ENCODE results near the gene MICU1.

MICU1 gene

DNA sequence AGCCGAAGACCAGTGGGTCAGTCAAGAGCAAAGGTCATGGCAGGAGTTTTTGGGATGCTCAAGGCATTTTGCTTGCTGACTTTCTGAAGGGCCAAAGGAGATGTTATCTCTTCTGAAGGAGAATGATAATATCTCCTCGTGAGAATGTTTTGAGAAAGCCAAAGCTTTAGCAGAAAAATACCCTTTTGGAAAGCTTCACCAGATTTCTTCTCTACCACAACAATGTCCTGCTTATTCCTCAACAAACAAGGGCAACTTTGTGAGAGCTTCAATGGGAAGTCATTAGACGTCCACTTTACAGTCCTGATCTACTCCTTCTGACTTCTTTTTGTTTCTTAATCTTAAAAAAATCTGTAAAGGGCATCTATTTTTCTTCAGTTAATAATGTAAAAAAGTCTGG is 138.4 kb downstream of the MICU1 start:
- H3K9ac ChIP-seq (ENCODE audit: insufficient read length, low read depth): no peak overlapping the region
- H3K36me3 ChIP-seq (ENCODE audit: insufficient read depth, insufficient read length, low read length): peaks cover 2% of the 10 kb centered on the region
- no peaks in the 10 kb centered on the region for H3K4me1 ChIP-seq (ENCODE audit: insufficient read depth, insufficient read length)
- no peaks in the 10 kb centered on the region for H3K9me3 ChIP-seq (ENCODE audit: insufficient read depth, low read length)
- TF ChIP-seq YY1 (IDR thresholded peaks at IDR 0.05; ENCODE audit: insufficient read depth, insufficient read length) (no peak), SUZ12 (IDR thresholded peaks at IDR 0.05; ENCODE audit: extremely low read depth, insufficient read depth, insufficient read length) (no peak), ZNF274 (IDR thresholded peaks at IDR 0.05; ENCODE audit: low read depth, low read length) (no peak)
- no peak overlapping the region for H3K4me3 ChIP-seq (ENCODE audit: insufficient read length, low read depth)
- no peak for DNase-seq (ENCODE audit: low read depth, low spot score)
- no peaks in the 10 kb centered on the region for H3K27me3 ChIP-seq (ENCODE audit: insufficient read depth, insufficient read length)

DNA sequence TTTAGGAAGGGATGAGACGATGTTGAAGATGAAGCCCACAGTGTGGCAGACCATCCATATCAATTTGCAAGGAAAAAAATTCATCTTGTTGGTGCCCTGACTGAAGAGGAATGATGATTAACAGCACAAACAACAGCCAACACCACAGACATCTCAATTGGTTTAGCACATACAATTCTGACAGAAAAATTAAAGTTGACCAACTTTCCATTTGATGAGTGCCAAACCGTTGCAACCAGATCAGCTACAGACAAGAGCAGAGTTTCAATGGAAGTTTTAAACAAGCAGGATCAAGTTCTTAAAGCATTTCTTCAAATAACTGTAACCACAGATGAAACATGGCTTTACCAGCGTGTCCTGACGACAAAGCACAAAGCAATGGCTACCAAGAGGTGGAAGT is 138.8 kb downstream of the MICU1 start:
- H3K36me3 ChIP-seq (ENCODE audit: insufficient read depth, insufficient read length, low read length): peaks cover 2% of the 10 kb centered on the region
- no peak for TF ChIP-seq SUZ12 (IDR thresholded peaks at IDR 0.05; ENCODE audit: extremely low read depth, insufficient read depth, insufficient read length)
- no peak for TF ChIP-seq ZNF274 (IDR thresholded peaks at IDR 0.05; ENCODE audit: low read depth, low read length)
- no peak for TF ChIP-seq YY1 (IDR thresholded peaks at IDR 0.05; ENCODE audit: insufficient read depth, insufficient read length)
- no peak for DNase-seq (ENCODE audit: low read depth, low spot score)
- no peak overlapping the region for H3K4me3 ChIP-seq (ENCODE audit: insufficient read length, low read depth)
- H3K9me3 ChIP-seq (ENCODE audit: insufficient read depth, low read length): no peaks in the 10 kb centered on the region
- no peak overlapping the region for H3K9ac ChIP-seq (ENCODE audit: insufficient read length, low read depth)
- no peaks in the 10 kb centered on the region for H3K4me1 ChIP-seq (ENCODE audit: insufficient read depth, insufficient read length)
- no peaks in the 10 kb centered on the region for H3K27me3 ChIP-seq (ENCODE audit: insufficient read depth, insufficient read length)

- no peaks in the 10 kb centered on the region for H3K4me1 ChIP-seq (ENCODE audit: insufficient read depth, insufficient read length)
- H3K27me3 ChIP-seq (ENCODE audit: insufficient read depth, insufficient read length): no peaks in the 10 kb centered on the region
- no peak overlapping the region for H3K9ac ChIP-seq (ENCODE audit: insufficient read length, low read depth)
- no peak overlapping the region for H3K4me3 ChIP-seq (ENCODE audit: insufficient read length, low read depth)
- no peak for DNase-seq (ENCODE audit: low read depth, low spot score)
- no peaks in the 10 kb centered on the region for H3K9me3 ChIP-seq (ENCODE audit: insufficient read depth, low read length)
- peaks cover 2% of the 10 kb centered on the region for H3K36me3 ChIP-seq (ENCODE audit: insufficient read depth, insufficient read length, low read length)
- TF ChIP-seq YY1 (IDR thresholded peaks at IDR 0.05; ENCODE audit: insufficient read depth, insufficient read length) (no peak), ZNF274 (IDR thresholded peaks at IDR 0.05; ENCODE audit: low read depth, low read length) (no peak), SUZ12 (IDR thresholded peaks at IDR 0.05; ENCODE audit: extremely low read depth, insufficient read depth, insufficient read length) (no peak)
Measured at GRCh38 chr10:72485701-72486100, 140.2 kb downstream of the MICU1 start.

- Histone ChIP-seq H3K4me1 (ENCODE audit: insufficient read depth, insufficient read length) (no peaks in the 10 kb centered on the region), H3K4me3 (ENCODE audit: insufficient read length, low read depth) (no peak overlapping the region), H3K36me3 (ENCODE audit: insufficient read depth, insufficient read length, low read length) (peaks cover 2% of the 10 kb centered on the region), H3K9me3 (ENCODE audit: insufficient read depth, low read length) (no peaks in the 10 kb centered on the region), H3K9ac (ENCODE audit: insufficient read length, low read depth) (no peak overlapping the region), H3K27me3 (ENCODE audit: insufficient read depth, insufficient read length) (no peaks in the 10 kb centered on the region)
- DNase-seq (ENCODE audit: low read depth, low spot score): no peak
- no peak for TF ChIP-seq ZNF274 (IDR thresholded peaks at IDR 0.05; ENCODE audit: low read depth, low read length)
- no peak for TF ChIP-seq YY1 (IDR thresholded peaks at IDR 0.05; ENCODE audit: insufficient read depth, insufficient read length)
- TF ChIP-seq SUZ12 (IDR thresholded peaks at IDR 0.05; ENCODE audit: extremely low read depth, insufficient read depth, insufficient read length): no peak
Measured at GRCh38 chr10:72484521-72484920, 141.4 kb downstream of the MICU1 start.

GRCh38 chr10:72483471-72483870 is 142.4 kb downstream of the MICU1 start:
- TF ChIP-seq YY1 (IDR thresholded peaks at IDR 0.05; ENCODE audit: insufficient read depth, insufficient read length) (no peak), SUZ12 (IDR thresholded peaks at IDR 0.05; ENCODE audit: extremely low read depth, insufficient read depth, insufficient read length) (no peak)
- peaks cover 2% of the 10 kb centered on the region for H3K36me3 ChIP-seq (ENCODE audit: insufficient read depth, insufficient read length, low read length)
- DNase-seq (ENCODE audit: low read depth, low spot score): no peak
- H3K4me1 ChIP-seq (ENCODE audit: insufficient read depth, insufficient read length): no peaks in the 10 kb centered on the region
- no peaks in the 10 kb centered on the region for H3K9me3 ChIP-seq (ENCODE audit: insufficient read depth, low read length)
- H3K27me3 ChIP-seq (ENCODE audit: insufficient read depth, insufficient read length): no peaks in the 10 kb centered on the region
- no peak overlapping the region for H3K4me3 ChIP-seq (ENCODE audit: insufficient read length, low read depth)
- H3K9ac ChIP-seq (ENCODE audit: insufficient read length, low read depth): no peak overlapping the region

DNA sequence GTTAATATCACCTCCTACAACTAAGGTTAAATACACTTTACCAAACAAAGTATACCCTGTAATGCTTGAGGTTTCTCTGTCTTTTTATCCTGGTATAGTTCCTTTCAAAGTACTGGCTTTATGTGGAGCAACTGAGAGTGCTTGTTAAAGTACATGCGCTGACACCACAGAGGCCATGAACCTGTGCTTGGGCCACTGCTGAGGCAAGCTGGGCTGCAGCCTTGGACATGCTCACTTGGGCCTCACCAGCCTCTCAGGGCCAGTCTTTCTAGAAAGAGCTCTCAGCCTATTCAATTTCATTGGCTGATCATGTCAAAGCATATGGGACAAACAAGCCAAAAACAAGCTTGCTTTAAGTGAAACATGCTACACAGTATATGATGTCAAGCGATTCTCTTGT is 145.0 kb downstream of the MICU1 start:
- Histone ChIP-seq H3K4me1 (ENCODE audit: insufficient read depth, insufficient read length) (no peaks in the 10 kb centered on the region), H3K36me3 (ENCODE audit: insufficient read depth, insufficient read length, low read length) (peaks cover 2% of the 10 kb centered on the region), H3K9me3 (ENCODE audit: insufficient read depth, low read length) (no peaks in the 10 kb centered on the region), H3K27me3 (ENCODE audit: insufficient read depth, insufficient read length) (no peaks in the 10 kb centered on the region), H3K9ac (ENCODE audit: insufficient read length, low read depth) (no peak overlapping the region), H3K4me3 (ENCODE audit: insufficient read length, low read depth) (no peak overlapping the region)
- TF ChIP-seq SUZ12 (IDR thresholded peaks at IDR 0.05; ENCODE audit: extremely low read depth, insufficient read depth, insufficient read length) (no peak), ZNF274 (IDR thresholded peaks at IDR 0.05; ENCODE audit: low read depth, low read length) (no peak), YY1 (IDR thresholded peaks at IDR 0.05; ENCODE audit: insufficient read depth, insufficient read length) (no peak)
- DNase-seq (ENCODE audit: low read depth, low spot score): no peak

GRCh38 chr10:72477463-72477862 is 148.4 kb downstream of the MICU1 start:
- TF ChIP-seq ZNF274 (IDR thresholded peaks at IDR 0.05; ENCODE audit: low read depth, low read length) (no peak), YY1 (IDR thresholded peaks at IDR 0.05; ENCODE audit: insufficient read depth, insufficient read length) (no peak), SUZ12 (IDR thresholded peaks at IDR 0.05; ENCODE audit: extremely low read depth, insufficient read depth, insufficient read length) (no peak)
- Histone ChIP-seq H3K9me3 (ENCODE audit: insufficient read depth, low read length) (no peaks in the 10 kb centered on the region), H3K27me3 (ENCODE audit: insufficient read depth, insufficient read length) (no peaks in the 10 kb centered on the region), H3K4me3 (ENCODE audit: insufficient read length, low read depth) (no peak overlapping the region), H3K36me3 (ENCODE audit: insufficient read depth, insufficient read length, low read length) (peaks cover 8% of the 10 kb centered on the region), H3K4me1 (ENCODE audit: insufficient read depth, insufficient read length) (no peaks in the 10 kb centered on the region), H3K9ac (ENCODE audit: insufficient read length, low read depth) (no peak overlapping the region)
- no peak for DNase-seq (ENCODE audit: low read depth, low spot score)

- H3K36me3 ChIP-seq (ENCODE audit: insufficient read depth, insufficient read length, low read length): peaks cover 11% of the 10 kb centered on the region
- DNase-seq (ENCODE audit: low read depth, low spot score): no peak
Measured at GRCh38 chr10:72472306-72472705, 153.6 kb downstream of the MICU1 start.

More at GRCh38 chr10:72472306-72472705, 153.6 kb downstream of the MICU1 start:
- H3K4me1 ChIP-seq (ENCODE audit: insufficient read depth, insufficient read length): no peaks in the 10 kb centered on the region
- no peaks in the 10 kb centered on the region for H3K9me3 ChIP-seq (ENCODE audit: insufficient read depth, low read length)
- no peaks in the 10 kb centered on the region for H3K27me3 ChIP-seq (ENCODE audit: insufficient read depth, insufficient read length)
- H3K9ac ChIP-seq (ENCODE audit: insufficient read length, low read depth): no peak overlapping the region
- TF ChIP-seq SUZ12 (IDR thresholded peaks at IDR 0.05; ENCODE audit: extremely low read depth, insufficient read depth, insufficient read length): no peak
- no peak for TF ChIP-seq YY1 (IDR thresholded peaks at IDR 0.05; ENCODE audit: insufficient read depth, insufficient read length)
- no peak for TF ChIP-seq ZNF274 (IDR thresholded peaks at IDR 0.05; ENCODE audit: low read depth, low read length)
- H3K4me3 ChIP-seq (ENCODE audit: insufficient read length, low read depth): no peak overlapping the region

All from NT2/D1 (cell line).